Sigmoid colon (tissue), 4 donors: ENCODE measurements around the gene NEMP2.

Source experiments
- EP300 ChIP-seq, 4 donors: sonication (generic); formaldehyde crosslinking; IDR thresholded peaks; one replicate each; pipeline ENCODE4 v1.6.1; 2017; ENCODE audit warnings: antibody characterized with exemption in 4 of 4
- POLR2AphosphoS5 ChIP-seq, 4 donors: sonication (generic); formaldehyde crosslinking; IDR thresholded peaks; one replicate each; pipeline ENCODE4 v1.6.1; 2017; ENCODE audit warnings: antibody characterized with exemption in 4 of 4
- TF ChIP-seq, protein P1 (sequence below), 4 experiments: fragments of 450-650 bp in 3 of 4; fragments of 200-600 bp in 1 of 4; IDR thresholded peaks; one replicate each; pipeline ENCODE4 v1.5.1; 2016 to 2019; ENCODE audit warnings: antibody characterized with exemption in 4 of 4, mild to moderate bottlenecking in 3 of 4, moderate library complexity in 2 of 4

DNA sequence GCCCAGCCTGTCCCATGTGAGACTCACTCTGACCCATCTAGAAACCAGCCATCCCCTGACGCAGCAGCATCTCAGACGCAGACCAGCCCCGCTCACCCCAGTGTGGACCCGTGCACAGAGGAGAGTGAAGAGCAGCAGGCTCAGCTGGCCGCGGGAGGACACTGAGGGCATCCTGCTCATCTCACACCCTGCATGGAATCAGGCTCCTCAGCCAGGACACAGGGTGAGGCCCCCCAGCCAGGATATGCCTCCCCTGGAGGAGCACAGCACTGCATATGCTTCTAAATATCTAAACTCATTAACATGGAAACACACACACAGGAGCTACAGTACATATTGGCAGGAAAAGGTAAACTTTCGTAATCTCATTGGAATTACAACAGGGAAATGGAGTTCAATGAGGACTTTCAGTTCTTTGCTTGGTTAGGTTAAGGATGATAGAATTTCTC, 34.4 kb downstream of the NEMP2 start:
- no peak for TF ChIP-seq EP300 (IDR thresholded peaks at IDR 0.05)
- TF ChIP-seq, protein P1, sequence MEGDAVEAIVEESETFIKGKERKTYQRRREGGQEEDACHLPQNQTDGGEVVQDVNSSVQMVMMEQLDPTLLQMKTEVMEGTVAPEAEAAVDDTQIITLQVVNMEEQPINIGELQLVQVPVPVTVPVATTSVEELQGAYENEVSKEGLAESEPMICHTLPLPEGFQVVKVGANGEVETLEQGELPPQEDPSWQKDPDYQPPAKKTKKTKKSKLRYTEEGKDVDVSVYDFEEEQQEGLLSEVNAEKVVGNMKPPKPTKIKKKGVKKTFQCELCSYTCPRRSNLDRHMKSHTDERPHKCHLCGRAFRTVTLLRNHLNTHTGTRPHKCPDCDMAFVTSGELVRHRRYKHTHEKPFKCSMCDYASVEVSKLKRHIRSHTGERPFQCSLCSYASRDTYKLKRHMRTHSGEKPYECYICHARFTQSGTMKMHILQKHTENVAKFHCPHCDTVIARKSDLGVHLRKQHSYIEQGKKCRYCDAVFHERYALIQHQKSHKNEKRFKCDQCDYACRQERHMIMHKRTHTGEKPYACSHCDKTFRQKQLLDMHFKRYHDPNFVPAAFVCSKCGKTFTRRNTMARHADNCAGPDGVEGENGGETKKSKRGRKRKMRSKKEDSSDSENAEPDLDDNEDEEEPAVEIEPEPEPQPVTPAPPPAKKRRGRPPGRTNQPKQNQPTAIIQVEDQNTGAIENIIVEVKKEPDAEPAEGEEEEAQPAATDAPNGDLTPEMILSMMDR (IDR thresholded peaks at IDR 0.05) = no peak
- no peak for TF ChIP-seq POLR2AphosphoS5 (IDR thresholded peaks at IDR 0.05)
